RWPE2 (cell line): Measurements from ENCODE around the gene MFSD11.

ENCODE experiments used
- ATAC-seq: fragments of 200-7000 bp; cut with Tn5 transposase; 3 replicates; pipeline ENCODE4 v1.9.1; 2021; ENCODE audit warnings: low read depth
- DNase-seq: peaks from one replicate; pipeline ENCODE4 v3.0.0-alpha.2; 2020; ENCODE audit warnings: low spot score
- H3K27ac ChIP-seq: fragments of 450-650 bp; 2 replicates; pipeline ENCODE4 v1.5.1; 2017; ENCODE audit warnings: mild to moderate bottlenecking; ENCODE audit not compliant: poor library complexity, severe bottlenecking
- H3K27me3 ChIP-seq: fragments of 250-450 bp; sonication (Bioruptor Pico); 2 replicates; pipeline ENCODE4 v1.5.1; 2021; ENCODE audit warnings: mild to moderate bottlenecking, moderate library complexity; ENCODE audit not compliant: insufficient read depth, poor library complexity, severe bottlenecking
- H3K36me3 ChIP-seq: fragments of 250-450 bp; sonication (Bioruptor Pico); 2 replicates; pipeline ENCODE4 v1.5.1; 2020; ENCODE audit warnings: low read depth, mild to moderate bottlenecking, moderate library complexity
- H3K4me1 ChIP-seq: fragments of 250-450 bp; sonication (Bioruptor Pico); 2 replicates; pipeline ENCODE4 v1.5.1; 2021; ENCODE audit warnings: mild to moderate bottlenecking, moderate library complexity; ENCODE audit not compliant: insufficient read depth, poor library complexity, severe bottlenecking
- H3K4me3 ChIP-seq: fragments of 250-450 bp; sonication (Bioruptor Pico); 2 replicates; pipeline ENCODE4 v1.5.1; 2021; ENCODE audit warnings: mild to moderate bottlenecking, moderate library complexity; ENCODE audit not compliant: severe bottlenecking
- H3K9me3 ChIP-seq: fragments of 250-450 bp; sonication (Bioruptor Pico); 2 replicates; pipeline ENCODE4 v1.5.1; 2021; ENCODE audit warnings: mild to moderate bottlenecking, moderate library complexity; ENCODE audit not compliant: severe bottlenecking
- TF ChIP-seq, protein P1 (sequence below): fragments of 450-650 bp; IDR thresholded peaks from one replicate; pipeline ENCODE4 v1.5.1; 2017; ENCODE audit warnings: mild to moderate bottlenecking, moderate library complexity; ENCODE audit not compliant: poor library complexity, severe bottlenecking

MFSD11 gene

DNA sequence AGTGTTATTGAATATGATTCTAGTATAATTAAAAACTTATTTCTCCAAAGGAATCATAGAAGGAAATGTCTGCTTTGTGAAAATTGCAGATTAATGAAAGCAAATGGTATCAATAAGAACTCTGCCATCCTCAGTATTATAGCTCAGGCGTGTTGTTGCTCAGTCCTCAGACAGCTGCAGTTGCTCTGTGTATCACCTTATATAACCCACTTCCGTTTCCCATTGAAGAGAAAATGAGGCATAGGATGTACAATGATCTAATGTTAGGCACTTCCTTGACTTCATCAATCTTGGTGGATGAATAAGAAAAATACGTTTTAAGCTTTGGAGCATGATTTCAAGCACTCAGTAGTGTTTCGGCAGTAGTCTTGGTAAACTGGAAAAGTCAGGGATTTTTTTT is 14.1 kb downstream of the MFSD11 start:
- Histone ChIP-seq H3K36me3 (peaks cover 14% of the 10 kb centered on the region), H3K27ac (no peak overlapping the region), H3K4me1 (peaks cover 4% of the 10 kb centered on the region), H3K9me3 (no peaks in the 10 kb centered on the region), H3K27me3 (no peaks in the 10 kb centered on the region), H3K4me3 (no peak overlapping the region)
- DNase-seq (no peak), ATAC-seq (no peak)
- TF ChIP-seq, protein P1, sequence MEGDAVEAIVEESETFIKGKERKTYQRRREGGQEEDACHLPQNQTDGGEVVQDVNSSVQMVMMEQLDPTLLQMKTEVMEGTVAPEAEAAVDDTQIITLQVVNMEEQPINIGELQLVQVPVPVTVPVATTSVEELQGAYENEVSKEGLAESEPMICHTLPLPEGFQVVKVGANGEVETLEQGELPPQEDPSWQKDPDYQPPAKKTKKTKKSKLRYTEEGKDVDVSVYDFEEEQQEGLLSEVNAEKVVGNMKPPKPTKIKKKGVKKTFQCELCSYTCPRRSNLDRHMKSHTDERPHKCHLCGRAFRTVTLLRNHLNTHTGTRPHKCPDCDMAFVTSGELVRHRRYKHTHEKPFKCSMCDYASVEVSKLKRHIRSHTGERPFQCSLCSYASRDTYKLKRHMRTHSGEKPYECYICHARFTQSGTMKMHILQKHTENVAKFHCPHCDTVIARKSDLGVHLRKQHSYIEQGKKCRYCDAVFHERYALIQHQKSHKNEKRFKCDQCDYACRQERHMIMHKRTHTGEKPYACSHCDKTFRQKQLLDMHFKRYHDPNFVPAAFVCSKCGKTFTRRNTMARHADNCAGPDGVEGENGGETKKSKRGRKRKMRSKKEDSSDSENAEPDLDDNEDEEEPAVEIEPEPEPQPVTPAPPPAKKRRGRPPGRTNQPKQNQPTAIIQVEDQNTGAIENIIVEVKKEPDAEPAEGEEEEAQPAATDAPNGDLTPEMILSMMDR = no peak

DNA sequence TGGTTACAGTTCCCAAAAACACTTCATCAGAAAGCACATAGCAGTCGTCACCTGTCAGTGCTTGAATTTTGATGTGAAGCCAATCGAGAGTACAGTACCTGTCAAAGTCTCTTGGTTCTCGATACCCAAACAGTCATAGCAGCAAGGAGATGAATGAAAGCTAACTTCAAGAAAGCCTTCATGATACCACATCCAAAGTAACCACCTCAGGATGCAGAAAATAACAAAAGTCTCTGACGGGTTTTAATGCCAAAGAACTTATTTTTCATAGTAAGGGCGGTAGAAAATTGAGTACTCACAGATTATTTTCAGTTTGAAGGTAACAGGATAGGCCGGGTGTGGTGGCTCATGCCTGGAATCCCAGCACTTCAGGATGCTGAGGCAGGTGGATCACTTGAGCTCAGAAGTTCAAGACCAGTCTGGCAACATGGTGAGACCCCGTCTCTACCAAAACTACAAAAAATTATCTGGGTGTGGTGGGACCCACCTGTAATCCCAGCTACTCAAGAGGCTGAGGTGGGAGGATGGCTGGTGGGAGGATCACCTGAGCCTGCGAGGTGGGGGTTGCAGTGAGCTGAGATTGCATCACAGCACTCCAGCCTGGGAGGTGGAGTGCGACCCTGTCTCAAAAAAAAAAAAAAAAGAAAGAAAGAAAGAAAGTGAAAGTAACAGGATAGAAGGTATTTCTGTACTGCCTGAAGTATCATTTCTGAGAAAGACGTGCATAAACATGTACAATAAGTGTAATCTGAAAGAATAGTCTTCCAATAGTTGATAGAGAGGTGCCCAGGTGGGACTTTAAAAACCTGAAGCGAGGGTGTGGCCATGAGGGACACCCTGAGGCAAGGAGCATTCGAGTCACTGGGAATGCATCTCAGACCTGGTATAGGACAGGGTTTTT is 15.4 kb downstream of the MFSD11 start:
- Histone ChIP-seq H3K27ac (no peak overlapping the region), H3K9me3 (no peaks in the 10 kb centered on the region), H3K4me1 (peaks cover 4% of the 10 kb centered on the region), H3K27me3 (no peaks in the 10 kb centered on the region), H3K4me3 (no peak overlapping the region), H3K36me3 (peaks cover 26% of the 10 kb centered on the region)
- no peak for DNase-seq
- TF ChIP-seq, protein P1 = no peak
- ATAC-seq = peak; percentile 29; the same call in 1 of the 3 replicates

DNA sequence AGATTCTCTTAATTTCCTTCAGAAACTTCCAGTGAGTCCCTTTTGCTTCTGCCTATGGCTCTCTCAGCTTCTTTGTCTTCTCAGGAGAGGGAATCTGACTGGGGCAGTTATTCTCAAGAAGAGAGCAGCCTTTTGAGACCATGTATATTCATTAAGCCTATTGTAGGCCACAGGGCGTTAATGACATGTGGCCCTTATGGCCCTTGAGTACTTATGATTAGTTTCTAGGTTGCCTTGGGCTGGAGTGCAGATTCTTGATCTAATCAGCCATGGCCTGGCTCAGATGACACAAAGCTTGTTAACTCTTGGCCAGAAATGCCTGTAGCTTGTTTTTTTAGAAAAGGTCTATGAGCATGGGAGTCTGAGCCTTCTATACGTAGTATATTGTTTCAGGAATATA is 17.4 kb downstream of the MFSD11 start:
- Histone ChIP-seq H3K4me3 (no peak overlapping the region), H3K4me1 (peaks cover 4% of the 10 kb centered on the region), H3K9me3 (no peaks in the 10 kb centered on the region), H3K27ac (no peak overlapping the region), H3K36me3 (peaks cover 26% of the 10 kb centered on the region), H3K27me3 (no peaks in the 10 kb centered on the region)
- TF ChIP-seq, protein P1 = no peak
- DNase-seq (no peak), ATAC-seq (no peak)

GRCh38 chr17:76757256-76757655 is 19.3 kb downstream of the MFSD11 start:
- Histone ChIP-seq H3K36me3 (peaks cover 26% of the 10 kb centered on the region), H3K9me3 (no peaks in the 10 kb centered on the region), H3K4me1 (peaks cover 4% of the 10 kb centered on the region), H3K27me3 (no peaks in the 10 kb centered on the region), H3K4me3 (no peak overlapping the region), H3K27ac (no peak overlapping the region)
- TF ChIP-seq, protein P1 = no peak
- no peak for DNase-seq
- ATAC-seq = no peak; the same call in 2 of the 3 replicates

GRCh38 chr17:76758570-76758969 is 20.7 kb downstream of the MFSD11 start:
- Histone ChIP-seq H3K27me3 (no peaks in the 10 kb centered on the region), H3K9me3 (no peaks in the 10 kb centered on the region), H3K36me3 (peaks cover 26% of the 10 kb centered on the region), H3K27ac (no peak overlapping the region), H3K4me1 (no peaks in the 10 kb centered on the region), H3K4me3 (no peak overlapping the region)
- DNase-seq (no peak), ATAC-seq (no peak)
- TF ChIP-seq, protein P1 = no peak
